ENCODE data around the gene RNF151. TPM values are rescaled to one million over a fixed set of nuclear protein-coding genes. Genes with fewer than 3 reads are reported as not detected.

The RNF151 gene
- total and polyA plus RNA-seq, 2 of the 13 experiments (the other 11 are each of a cell fraction or from before 2014, with no cell fraction given): not detected

GRCh38 chr16:1990351-1991134 lies 23.9 kb downstream of the RNF151 start (continued):
- TF ChIP-seq SNAPC2 (CRISPR knock-in tag; IDR thresholded peaks at IDR 0.05) (no peak), ZNF850 (CRISPR knock-in tag; conservative IDR thresholded peaks at IDR 0.05) (no peak), E2F5 (CRISPR knock-in tag; conservative IDR thresholded peaks at IDR 0.05) (no peak), ZNF883 (CRISPR knock-in tag; IDR thresholded peaks at IDR 0.05; ENCODE audit: not compliant biosample characterization) (no peak), GABPB1 (CRISPR knock-in tag; IDR thresholded peaks at IDR 0.05) (peak; percentile 59; the same call in 1 of the 2 replicates), KDM1A (CRISPR knock-in tag; IDR thresholded peaks at IDR 0.05) (no peak), EEA1 (CRISPR knock-in tag; IDR thresholded peaks at IDR 0.05; ENCODE audit: borderline replicate concordance) (no peak), NR1H2 (CRISPR knock-in tag; IDR thresholded peaks at IDR 0.05; ENCODE audit: borderline replicate concordance, low read depth) (no peak), MEF2D (CRISPR knock-in tag; IDR thresholded peaks at IDR 0.05) (no peak; the same call in 1 of the 2 replicates), ZNF567 (CRISPR knock-in tag; IDR thresholded peaks at IDR 0.05; ENCODE audit: borderline replicate concordance) (no peak), HOXA7 (CRISPR knock-in tag; IDR thresholded peaks at IDR 0.05) (no peak), HNF1B (CRISPR knock-in tag; IDR thresholded peaks at IDR 0.05) (peak; percentile 44; the same call in 1 of the 2 replicates), ZNF766 (CRISPR knock-in tag; IDR thresholded peaks at IDR 0.05; ENCODE audit: borderline replicate concordance) (no peak), MIER3 (CRISPR knock-in tag; IDR thresholded peaks at IDR 0.05; ENCODE audit: borderline replicate concordance) (no peak), NFIB (CRISPR knock-in tag; IDR thresholded peaks at IDR 0.05; ENCODE audit: borderline replicate concordance) (no peak), ZNF124 (CRISPR knock-in tag; IDR thresholded peaks at IDR 0.05) (no peak), BATF2 (CRISPR knock-in tag; IDR thresholded peaks at IDR 0.05) (no peak), ARID5B (CRISPR knock-in tag; IDR thresholded peaks at IDR 0.05) (no peak), ZNF350 (CRISPR knock-in tag; IDR thresholded peaks at IDR 0.05; ENCODE audit: borderline replicate concordance, low read depth) (no peak), KLF9 (CRISPR knock-in tag; IDR thresholded peaks at IDR 0.05; ENCODE audit: low read depth) (no peak), ZFP36 (IDR thresholded peaks at IDR 0.05; ENCODE audit: borderline replicate concordance, low read depth, low read length, partially characterized antibody) (peak; percentile 65), HMGA1 (CRISPR knock-in tag; conservative IDR thresholded peaks at IDR 0.05) (no peak), NFRKB (IDR thresholded peaks at IDR 0.05) (no peak), ADNP (CRISPR knock-in tag; IDR thresholded peaks at IDR 0.05) (no peak)

All from HepG2 (cell line).